ENCODE measurements around the gene YEATS2.

Gene YEATS2

GRCh38 chr3:183762304-183762703 lies 64.7 kb downstream of the YEATS2 start:
- no peak for DNase-seq (ENCODE audit: extremely low read depth, low read depth)
- no peak for TF ChIP-seq CTCF (IDR thresholded peaks at IDR 0.05; ENCODE audit: low read depth, low read length, missing control alignments)
- H3K4me3 ChIP-seq (replicated peaks; ENCODE audit: low read depth, low read length) = no peak overlapping the region

DNA sequence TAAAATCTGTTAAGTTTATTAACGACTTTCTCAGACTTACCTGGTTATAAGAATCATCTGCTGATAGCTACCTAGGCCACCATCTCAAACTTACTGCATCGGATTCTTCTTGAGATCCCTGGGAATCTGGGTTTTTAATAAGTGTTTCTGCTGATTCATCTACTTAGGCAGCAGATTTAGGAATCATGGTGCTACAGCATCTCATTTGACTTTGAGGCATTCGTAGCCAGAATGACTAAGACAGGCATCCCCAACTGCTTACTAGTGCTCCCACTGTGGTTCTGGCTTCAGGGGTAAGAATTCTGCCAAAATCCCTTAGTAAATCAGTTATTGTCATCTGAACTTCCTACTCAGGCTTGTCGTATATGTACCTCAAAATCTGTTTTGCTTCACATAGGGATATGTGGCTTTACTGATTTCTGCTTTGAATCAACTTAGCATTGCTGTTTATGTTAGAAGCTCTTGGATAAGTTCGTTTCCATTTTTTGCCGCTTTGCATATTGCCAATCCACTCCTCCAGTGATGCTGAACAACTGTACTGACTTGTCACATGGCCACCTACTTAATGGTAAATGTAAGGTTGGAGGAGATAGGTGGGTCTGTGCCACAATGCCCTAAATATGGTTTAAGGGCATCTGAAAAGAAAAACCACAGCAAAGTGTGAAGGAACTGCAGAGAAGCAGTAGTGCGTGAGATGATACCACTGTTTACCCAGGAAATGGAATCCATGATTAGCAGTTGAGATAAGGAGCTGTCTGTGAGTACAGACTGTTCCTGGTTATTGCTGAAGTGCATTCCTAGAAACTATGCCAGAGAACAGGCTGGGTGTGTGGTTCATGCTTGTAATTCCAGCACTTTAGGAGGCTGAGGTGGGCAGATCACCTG lies 67.5 kb downstream of the YEATS2 start:
- H3K4me3 ChIP-seq (replicated peaks; ENCODE audit: low read depth, low read length) = no peak overlapping the region
- TF ChIP-seq CTCF (IDR thresholded peaks at IDR 0.05; ENCODE audit: low read depth, low read length, missing control alignments) = no peak
- DNase-seq (ENCODE audit: extremely low read depth, low read depth) = no peak

- H3K4me3 ChIP-seq (replicated peaks; ENCODE audit: low read depth, low read length) = no peak overlapping the region
- no peak for DNase-seq (ENCODE audit: extremely low read depth, low read depth)
Measured at GRCh38 chr3:183766107-183766506, 68.5 kb downstream of the YEATS2 start.

GRCh38 chr3:183766745-183767606 lies 69.4 kb downstream of the YEATS2 start:
- peak; percentile 49 for DNase-seq (ENCODE audit: extremely low read depth, low read depth)

More at GRCh38 chr3:183766107-183766506, 68.5 kb downstream of the YEATS2 start:
- no peak for TF ChIP-seq CTCF (IDR thresholded peaks at IDR 0.05; ENCODE audit: low read depth, low read length, missing control alignments)

GRCh38 chr3:183768114-183768513 lies 70.5 kb downstream of the YEATS2 start:
- no peak for TF ChIP-seq CTCF (IDR thresholded peaks at IDR 0.05; ENCODE audit: low read depth, low read length, missing control alignments)
- DNase-seq (ENCODE audit: extremely low read depth, low read depth) = no peak

More at GRCh38 chr3:183766745-183767606, 69.4 kb downstream of the YEATS2 start:
- peak; percentile 75 for TF ChIP-seq CTCF (IDR thresholded peaks at IDR 0.05; ENCODE audit: low read depth, low read length, missing control alignments)
- H3K4me3 ChIP-seq (replicated peaks; ENCODE audit: low read depth, low read length) = no peak overlapping the region

DNA sequence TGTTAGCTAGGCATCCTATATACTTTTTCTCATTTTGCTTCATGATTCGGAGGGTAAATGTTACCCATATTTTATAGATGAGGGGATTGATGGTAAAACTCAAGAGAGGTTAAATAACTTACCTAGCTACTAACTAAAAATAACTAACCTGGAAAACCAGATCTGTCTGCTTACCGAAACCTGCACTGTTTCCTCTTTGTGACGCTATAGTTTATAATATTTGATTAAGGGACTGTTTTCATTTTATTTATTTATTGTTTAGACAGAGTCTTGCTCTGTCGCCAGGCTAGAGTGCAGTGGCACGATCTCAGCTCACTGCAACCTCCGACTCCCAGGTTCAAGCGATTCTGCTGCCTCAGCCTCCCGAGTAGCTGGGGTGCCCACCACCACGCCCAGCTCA lies 71.9 kb downstream of the YEATS2 start:
- no peak for DNase-seq (ENCODE audit: extremely low read depth, low read depth)

More at GRCh38 chr3:183768114-183768513, 70.5 kb downstream of the YEATS2 start:
- H3K4me3 ChIP-seq (replicated peaks; ENCODE audit: low read depth, low read length) = no peak overlapping the region

More for the DNA sequence above, 71.9 kb downstream of the YEATS2 start:
- no peak for TF ChIP-seq CTCF (IDR thresholded peaks at IDR 0.05; ENCODE audit: low read depth, low read length, missing control alignments)
- H3K4me3 ChIP-seq (replicated peaks; ENCODE audit: low read depth, low read length) = no peak overlapping the region
